Spleen (tissue), 11 donors: ENCODE data around the gene ATP1A4. TPM values are rescaled to one million over a fixed set of nuclear protein-coding genes. Genes with fewer than 3 reads are reported as not detected.

ENCODE experiments used
- DNase-seq: peaks from one replicate; pipeline ENCODE4 v3.0.0-alpha.2; 2020
- H3K27ac ChIP-seq, 8 donors: fragments of 200-600 bp; sonication (generic) in 7 of 8; 1 replicate in 4 of 8; 2 replicates in 4 of 8; pipeline versions ENCODE4 v1.5.0 to v1.8.0; 2016 to 2021; ENCODE audit warnings: inconsistent platforms in 4 of 8, mild to moderate bottlenecking in 4 of 8, moderate library complexity in 1 of 8
- H3K27me3 ChIP-seq, 7 donors: fragments of 200-600 bp; sonication (generic) in 6 of 7; replicated peaks in 1 of 7; 1 replicate in 4 of 7; 2 replicates in 3 of 7; pipeline versions ENCODE4 v1.5.0 to v1.8.0; 2016 to 2021; ENCODE audit warnings: inconsistent platforms in 3 of 7, mild to moderate bottlenecking in 1 of 7
- H3K36me3 ChIP-seq, 6 donors: fragments of 200-600 bp; sonication (generic) in 5 of 6; 1 replicate in 4 of 6; 2 replicates in 2 of 6; pipeline versions ENCODE4 v1.5.0 to v1.8.0; 2016 to 2021; ENCODE audit warnings: inconsistent platforms in 2 of 6
- H3K4me1 ChIP-seq, 6 donors: fragments of 200-600 bp; sonication (generic) in 5 of 6; 1 replicate in 3 of 6; 2 replicates in 3 of 6; pipeline versions ENCODE4 v1.5.0 to v1.8.0; 2016 to 2021; ENCODE audit warnings: inconsistent platforms in 3 of 6
- H3K4me3 ChIP-seq, 8 donors: fragments of 200-600 bp; sonication (generic) in 7 of 8; 1 replicate in 4 of 8; 2 replicates in 4 of 8; pipeline versions ENCODE4 v1.5.0 to v1.8.0; 2016 to 2021; ENCODE audit warnings: inconsistent platforms in 4 of 8, mild to moderate bottlenecking in 4 of 8, moderate library complexity in 2 of 8
- H3K9me3 ChIP-seq, 8 donors: fragments of 200-600 bp; sonication (generic) in 7 of 8; 1 replicate in 4 of 8; 2 replicates in 4 of 8; pipeline versions ENCODE4 v1.5.0 to v1.8.0; 2016 to 2021; ENCODE audit warnings: inconsistent platforms in 4 of 8
- CTCF ChIP-seq, 11 experiments: fragments of 200-600 bp in 7 of 11; fragments of 450-650 bp in 4 of 11; sonication (generic) in 4 of 11; IDR thresholded peaks in 8 of 11; conservative IDR thresholded peaks in 3 of 11; 1 replicate in 7 of 11; 2 replicates in 4 of 11; pipeline versions ENCODE4 v1.4.0 to v1.8.0; 2016 to 2021; ENCODE audit warnings: antibody characterized with exemption in 11 of 11, inconsistent platforms in 4 of 11, mild to moderate bottlenecking in 1 of 11
- POLR2A ChIP-seq, 3 donors: fragments of 450-650 bp; IDR thresholded peaks; one replicate each; pipeline ENCODE4 v1.5.1; 2017; ENCODE audit warnings: antibody characterized with exemption in 3 of 3, mild to moderate bottlenecking in 1 of 3
- POLR2AphosphoS5 ChIP-seq, 3 donors: sonication (generic); formaldehyde crosslinking; IDR thresholded peaks; one replicate each; pipeline ENCODE4 v1.5.1; 2017; ENCODE audit warnings: antibody characterized with exemption in 3 of 3
- WGBS, 5 donors: extraction: QIAGEN DNeasy Blood & Tissue Kit in 3 of 5; methylation state at CpG; one replicate each; pipeline versions ENCODE4 v1.1.5 to v1.1.7; 2013 to 2018; 5-methylcytosine and 5-hydroxymethylcytosine counted together
- intact Hi-C: fragments of 100-400 bp; cut with DNase I; formaldehyde crosslinking; loops from one replicate; pipeline ENCODE4 v1.15.0; 2023; ENCODE audit warnings: low total_unique reads
- polyA plus RNA-seq, 3 donors: library from polyadenylated mRNA; stranded (reverse); fragments of 200-250 nt; gene quantifications; one replicate each; pipeline ENCODE4 v1.2.1, GENCODE V29; 2013
- total RNA-seq, 7 donors: library from RNA; depleted of rRNA in 3 of 7; stranded (reverse); fragments of >200 nt in 3 of 7; fragmentation: NEBNext Ultra II Directional in 4 of 7; extraction: Animal tissue kit (Norgen Biotek cat#: 25700) in 4 of 7; gene quantifications; one replicate each; pipeline versions ENCODE4 v1.1.0 to v1.2.1, GENCODE V29; 2016 to 2021
- donor health status: healthy with polysubstance abuse.
- donor health status: DM: no; HTN: no; CAD: no; lungs with moderate emphysema.
- donor health status: DM: no; HTN: no; CAD: no.
- donor health status: Bipolar disorder and iron deficiency.
- donor health status: healthy.
- donor health status: DM: no; HTN: no; CAD: no.
- donor health status: DM: yes; HTN: yes; CAD: no.

The ATP1A4 gene
- total and polyA plus RNA-seq, 10 donors, result 0.70 to 2.9 (median 0.95) TPM; not detected in 2

- no peak for TF ChIP-seq POLR2AphosphoS5 (IDR thresholded peaks at IDR 0.05)
- Histone ChIP-seq H3K4me1 (peaks cover 0 to 4% (median 0%) of the 10 kb centered on the region in 6 donors), H3K27me3 (peaks cover 0 to 14% (median 0%) of the 10 kb centered on the region in 7 donors), H3K36me3 (no peaks in the 10 kb centered on the region), H3K27ac (no peak overlapping the region), H3K4me3 (no peak overlapping the region), H3K9me3 (no peaks in the 10 kb centered on the region)
- intact Hi-C loops, result no loop called here
- 75 to 89% (median 82%) methylated on average over 4 of the region's 4 CpGs for WGBS, 5 donors
- DNase-seq, result no peak
Measured at GRCh38 chr1:160144921-160145320, 6.5 kb upstream of the ATP1A4 start.

- DNase-seq, result no peak
- WGBS, 5 donors, result 91 to 97% (median 93%) methylated on average over 14 of the region's 14 CpGs
- H3K36me3 ChIP-seq, result no peaks in the 10 kb centered on the region
- TF ChIP-seq POLR2A (IDR thresholded peaks at IDR 0.05) (no peak), POLR2AphosphoS5 (IDR thresholded peaks at IDR 0.05) (no peak), CTCF (IDR thresholded peaks at IDR 0.05 in 8 of 11, conservative IDR thresholded peaks at IDR 0.05 in 3 of 11) (no peak)
- no peak overlapping the region for H3K27ac ChIP-seq
- intact Hi-C loops, result no loop called here
- peaks cover 0 to 4% (median 0%) of the 10 kb centered on the region in 6 donors for H3K4me1 ChIP-seq
- peaks cover 0 to 6% (median 0%) of the 10 kb centered on the region in 7 donors for H3K27me3 ChIP-seq
- H3K4me3 ChIP-seq, result no peak overlapping the region
- no peaks in the 10 kb centered on the region for H3K9me3 ChIP-seq
Measured at GRCh38 chr1:160146107-160146506, 5.3 kb upstream of the ATP1A4 start.

GRCh38 chr1:160148121-160148520 lies 3.3 kb upstream of the ATP1A4 start:
- Histone ChIP-seq H3K36me3 (no peaks in the 10 kb centered on the region), H3K27me3 (no peaks in the 10 kb centered on the region), H3K9me3 (no peaks in the 10 kb centered on the region), H3K4me3 (no peak overlapping the region), H3K4me1 (peaks cover 0 to 4% (median 0%) of the 10 kb centered on the region in 6 donors), H3K27ac (no peak overlapping the region)
- DNase-seq, result no peak
- intact Hi-C loops, result no loop called here
- 93 to 97% (median 94%) methylated on average over 3 of the region's 3 CpGs for WGBS, 5 donors
- TF ChIP-seq POLR2AphosphoS5 (IDR thresholded peaks at IDR 0.05) (no peak), CTCF (IDR thresholded peaks at IDR 0.05 in 8 of 11, conservative IDR thresholded peaks at IDR 0.05 in 3 of 11) (no peak), POLR2A (IDR thresholded peaks at IDR 0.05) (no peak)

- intact Hi-C loops, result no loop called here
- no peak for DNase-seq
- H3K27ac ChIP-seq, result no peak overlapping the region
- no peak for TF ChIP-seq POLR2A (IDR thresholded peaks at IDR 0.05)
- TF ChIP-seq POLR2AphosphoS5 (IDR thresholded peaks at IDR 0.05), result no peak
- TF ChIP-seq CTCF (IDR thresholded peaks at IDR 0.05 in 8 of 11, conservative IDR thresholded peaks at IDR 0.05 in 3 of 11), result no peak
- no peak overlapping the region for H3K4me3 ChIP-seq
- H3K4me1 ChIP-seq, result peaks cover 0 to 4% (median 0%) of the 10 kb centered on the region in 6 donors
- no peaks in the 10 kb centered on the region for H3K36me3 ChIP-seq
- no peaks in the 10 kb centered on the region for H3K27me3 ChIP-seq
- no peaks in the 10 kb centered on the region for H3K9me3 ChIP-seq
Measured at GRCh38 chr1:160149233-160149632, 2.2 kb upstream of the ATP1A4 start.

- H3K27ac ChIP-seq, result no peak overlapping the region
- TF ChIP-seq CTCF (IDR thresholded peaks at IDR 0.05 in 8 of 11, conservative IDR thresholded peaks at IDR 0.05 in 3 of 11) (no peak), POLR2A (IDR thresholded peaks at IDR 0.05) (no peak)
- H3K27me3 ChIP-seq, result no peaks in the 10 kb centered on the region
- H3K9me3 ChIP-seq, result no peaks in the 10 kb centered on the region
- DNase-seq, result no peak
- H3K36me3 ChIP-seq, result no peaks in the 10 kb centered on the region
- WGBS, 5 donors, result 79 to 90% (median 85%) methylated on average over 2 of the region's 2 CpGs
- H3K4me1 ChIP-seq, result peaks cover 0 to 4% (median 0%) of the 10 kb centered on the region in 6 donors
- intact Hi-C loops, result no loop called here
- no peak overlapping the region for H3K4me3 ChIP-seq
Measured at GRCh38 chr1:160149716-160150115, 1.7 kb upstream of the ATP1A4 start.
